Glomerular endothelial cell (primary cell): ENCODE measurements around the gene MGAT5. TPM values are rescaled to one million over a fixed set of nuclear protein-coding genes. Genes with fewer than 3 reads are reported as not detected.

Experiments
- DNase-seq: peaks from one replicate; pipeline ENCODE4 v3.0.0-alpha.2; 2011; ENCODE audit warnings: low read depth, low spot score; ENCODE audit errors: extremely low read depth
- total RNA-seq: library from RNA; depleted of rRNA; stranded (reverse); fragments of >200 nt; gene quantifications from 2 replicates; pipeline ENCODE4 v1.2.3, GENCODE V29; 2015

The MGAT5 gene
- total RNA-seq, 1 donor from 2014 or later = 75.1 TPM

- no peak for DNase-seq
These were observed 236.0 kb downstream of the MGAT5 start for GRCh38 chr2:134489732-134490384.

- DNase-seq = no peak
These were observed 236.7 kb downstream of the MGAT5 start for GRCh38 chr2:134490559-134490958.

GRCh38 chr2:134491022-134491421, 237.2 kb downstream of the MGAT5 start:
- DNase-seq = no peak

GRCh38 chr2:134491771-134492441, 238.0 kb downstream of the MGAT5 start:
- no peak for DNase-seq

GRCh38 chr2:134493797-134494196, 239.9 kb downstream of the MGAT5 start:
- DNase-seq = no peak

GRCh38 chr2:134498654-134499053, 244.8 kb downstream of the MGAT5 start:
- no peak for DNase-seq

GRCh38 chr2:134499307-134499926, 245.5 kb downstream of the MGAT5 start:
- DNase-seq = no peak

- DNase-seq = no peak
These were observed 246.5 kb downstream of the MGAT5 start for GRCh38 chr2:134500211-134500935.

- DNase-seq = no peak
These were observed 247.7 kb downstream of the MGAT5 start for GRCh38 chr2:134501476-134502091.

- no peak for DNase-seq
These were observed 248.2 kb downstream of the MGAT5 start for GRCh38 chr2:134502104-134502503.
